ENCODE data around the gene ANKMY1.

DNA sequence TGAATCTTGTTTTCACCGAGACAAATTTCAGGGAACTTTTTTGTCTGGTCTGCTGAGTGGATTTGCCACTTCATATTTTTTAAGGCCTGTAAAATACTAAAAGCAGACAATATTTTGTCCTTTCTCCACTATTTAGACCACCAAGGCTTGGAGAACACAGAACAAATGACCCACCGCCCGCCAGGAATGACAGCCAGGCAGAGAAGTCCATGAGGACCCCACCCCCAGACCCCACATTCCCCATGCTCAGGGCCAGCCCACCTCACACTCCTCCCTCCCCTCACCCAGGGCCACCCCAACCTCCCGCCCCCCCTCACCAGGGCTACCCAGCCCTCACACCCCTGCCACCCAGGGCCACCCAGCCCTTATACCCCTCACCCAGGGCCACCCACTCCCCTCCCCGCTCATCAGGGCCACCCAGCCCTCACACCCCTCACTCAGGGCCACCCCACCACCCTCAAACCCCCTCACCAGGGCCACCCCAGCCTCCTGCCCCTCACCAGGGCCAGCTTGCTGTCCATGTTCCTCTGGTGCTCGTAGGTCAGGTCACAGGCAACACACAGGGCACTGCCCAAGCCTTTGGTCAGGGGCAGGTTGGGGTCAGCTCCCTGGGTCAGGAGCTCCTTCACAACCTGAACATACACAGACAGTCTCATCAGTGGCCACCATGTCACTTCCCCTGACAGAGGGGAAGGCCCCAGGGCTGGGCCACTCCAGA is 50.6 kb downstream of the ANKMY1 start:
- no peak for TF ChIP-seq POLR2A (IDR thresholded peaks at IDR 0.05)
- TF ChIP-seq, protein P1, sequence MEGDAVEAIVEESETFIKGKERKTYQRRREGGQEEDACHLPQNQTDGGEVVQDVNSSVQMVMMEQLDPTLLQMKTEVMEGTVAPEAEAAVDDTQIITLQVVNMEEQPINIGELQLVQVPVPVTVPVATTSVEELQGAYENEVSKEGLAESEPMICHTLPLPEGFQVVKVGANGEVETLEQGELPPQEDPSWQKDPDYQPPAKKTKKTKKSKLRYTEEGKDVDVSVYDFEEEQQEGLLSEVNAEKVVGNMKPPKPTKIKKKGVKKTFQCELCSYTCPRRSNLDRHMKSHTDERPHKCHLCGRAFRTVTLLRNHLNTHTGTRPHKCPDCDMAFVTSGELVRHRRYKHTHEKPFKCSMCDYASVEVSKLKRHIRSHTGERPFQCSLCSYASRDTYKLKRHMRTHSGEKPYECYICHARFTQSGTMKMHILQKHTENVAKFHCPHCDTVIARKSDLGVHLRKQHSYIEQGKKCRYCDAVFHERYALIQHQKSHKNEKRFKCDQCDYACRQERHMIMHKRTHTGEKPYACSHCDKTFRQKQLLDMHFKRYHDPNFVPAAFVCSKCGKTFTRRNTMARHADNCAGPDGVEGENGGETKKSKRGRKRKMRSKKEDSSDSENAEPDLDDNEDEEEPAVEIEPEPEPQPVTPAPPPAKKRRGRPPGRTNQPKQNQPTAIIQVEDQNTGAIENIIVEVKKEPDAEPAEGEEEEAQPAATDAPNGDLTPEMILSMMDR (IDR thresholded peaks at IDR 0.05), result no peak

Measured in testis (tissue), 2 donors.